ENCODE data around the gene PLXNA4.

The PLXNA4 gene

DNA sequence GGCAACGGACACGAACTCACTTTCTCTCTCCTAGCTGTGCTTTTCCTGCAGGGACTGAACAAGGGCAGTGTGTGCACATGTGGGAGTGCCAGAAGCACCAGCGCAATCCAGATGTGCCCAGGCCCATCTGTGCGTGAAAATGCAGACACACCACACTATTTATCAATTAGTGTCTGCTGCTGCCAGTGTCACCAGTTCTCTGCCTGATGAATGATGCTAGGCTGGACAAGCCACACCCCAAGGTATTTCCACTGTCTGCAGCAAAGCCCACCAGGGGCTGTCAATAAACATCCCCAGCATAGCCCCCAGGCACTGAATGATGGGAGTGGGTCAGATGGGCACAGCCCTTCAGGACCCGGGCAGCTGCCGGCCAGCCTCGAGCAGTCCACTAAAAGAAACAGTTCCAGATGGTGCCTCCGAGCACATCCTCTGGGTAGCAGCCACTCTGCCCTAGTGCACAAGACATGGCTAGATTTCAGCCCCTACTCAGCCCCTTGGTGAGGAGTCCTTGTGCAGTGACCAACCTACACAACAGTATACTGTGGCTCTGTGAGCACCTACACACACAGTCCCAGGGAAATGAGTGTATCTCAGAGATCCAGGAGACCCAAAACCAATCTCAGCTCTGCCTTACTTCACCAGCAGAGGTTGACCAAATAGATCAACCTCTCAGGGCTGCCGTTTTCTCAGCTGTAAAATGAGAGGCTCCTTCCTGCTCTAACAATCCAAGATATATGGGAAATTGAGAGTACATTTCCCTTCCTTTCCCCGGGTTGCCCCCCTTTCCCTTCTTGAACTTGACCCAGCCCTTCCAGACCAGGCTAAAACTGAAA, 314.7 kb downstream of the PLXNA4 start:
- no peak for DNase-seq (ENCODE audit: low read depth)

DNA sequence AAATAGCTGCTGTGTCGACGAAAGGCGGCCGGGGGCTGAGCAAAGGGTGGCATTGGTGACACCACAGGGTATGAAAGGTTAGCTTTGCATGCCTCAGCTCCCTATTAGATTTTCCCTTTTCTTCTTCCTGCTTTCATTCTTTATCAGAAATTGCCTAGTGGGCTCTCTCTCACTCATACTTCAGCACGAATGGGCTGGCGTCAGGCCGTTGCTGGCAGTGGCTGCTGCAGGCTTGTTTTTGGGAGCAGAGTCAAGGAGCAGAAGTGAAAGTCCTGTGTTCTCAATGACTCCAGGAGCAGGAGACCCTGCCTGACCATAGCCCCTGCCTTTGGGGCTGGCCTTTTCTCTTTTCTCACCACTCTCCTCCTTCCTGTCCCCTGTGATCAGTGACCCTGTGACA, 318.0 kb downstream of the PLXNA4 start:
- no peak for DNase-seq (ENCODE audit: low read depth)

DNA sequence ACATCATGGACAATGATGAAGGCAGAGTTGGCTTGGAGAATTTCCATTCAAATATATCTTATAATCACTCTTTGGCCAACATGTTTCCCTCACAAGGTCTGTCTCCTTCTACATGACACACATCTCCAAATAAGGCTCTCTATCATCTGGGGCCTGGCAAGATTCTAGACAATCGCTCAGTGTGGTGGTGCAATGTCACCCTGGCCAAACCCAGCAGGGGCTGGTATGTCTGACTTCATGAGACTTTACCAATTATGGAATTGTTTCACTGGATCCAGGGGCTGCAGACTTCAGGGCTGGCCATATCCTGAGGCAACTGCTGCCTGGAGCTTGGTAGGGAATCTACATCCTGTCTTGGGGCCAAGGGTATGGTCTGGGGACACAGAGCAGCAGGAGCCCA, 319.0 kb downstream of the PLXNA4 start:
- no peak for DNase-seq (ENCODE audit: low read depth)

DNA sequence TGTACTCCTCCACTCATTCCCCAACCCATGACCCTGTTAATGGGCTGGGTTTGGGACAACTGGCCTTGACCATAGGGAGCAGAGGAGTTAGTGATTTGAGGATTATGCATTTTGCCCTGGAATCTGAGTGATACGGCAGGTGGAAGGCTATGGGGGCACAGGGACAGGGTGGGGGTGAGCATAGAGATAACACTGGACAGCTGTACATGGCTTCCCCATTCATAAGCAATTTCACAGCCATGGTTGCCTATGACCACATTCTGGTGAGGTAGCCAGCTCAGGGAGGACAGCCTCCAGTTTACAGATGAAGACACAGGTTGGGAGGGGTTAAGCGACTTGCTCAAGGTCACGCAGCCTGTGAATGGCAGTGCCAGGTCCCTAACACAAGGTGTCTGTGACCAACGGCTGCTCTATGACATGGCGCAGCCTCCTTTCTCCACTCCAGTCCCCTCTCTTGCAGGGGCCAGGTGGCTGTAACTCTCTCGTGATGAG, 319.5 kb downstream of the PLXNA4 start:
- no peak for DNase-seq (ENCODE audit: low read depth)

DNA sequence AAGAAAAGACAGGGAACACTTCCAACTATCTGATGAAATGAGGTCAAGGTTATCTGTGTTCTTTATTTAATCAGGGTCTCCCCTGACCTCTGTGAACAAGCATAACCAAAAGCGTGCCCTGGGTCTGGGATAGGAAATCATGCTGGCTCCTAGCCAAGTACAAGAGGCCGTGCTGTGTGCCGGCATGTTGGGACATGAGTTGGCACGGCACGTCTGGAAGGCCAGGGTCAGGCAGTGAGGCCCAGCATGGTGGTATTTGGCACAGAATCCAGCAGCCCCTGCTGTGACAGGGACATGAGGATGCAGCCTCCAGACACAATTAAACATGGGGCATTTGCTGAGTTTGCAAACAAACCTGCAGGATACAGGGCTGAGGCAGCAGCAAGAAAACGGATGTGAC, 320.4 kb downstream of the PLXNA4 start:
- no peak for DNase-seq (ENCODE audit: low read depth)

DNA sequence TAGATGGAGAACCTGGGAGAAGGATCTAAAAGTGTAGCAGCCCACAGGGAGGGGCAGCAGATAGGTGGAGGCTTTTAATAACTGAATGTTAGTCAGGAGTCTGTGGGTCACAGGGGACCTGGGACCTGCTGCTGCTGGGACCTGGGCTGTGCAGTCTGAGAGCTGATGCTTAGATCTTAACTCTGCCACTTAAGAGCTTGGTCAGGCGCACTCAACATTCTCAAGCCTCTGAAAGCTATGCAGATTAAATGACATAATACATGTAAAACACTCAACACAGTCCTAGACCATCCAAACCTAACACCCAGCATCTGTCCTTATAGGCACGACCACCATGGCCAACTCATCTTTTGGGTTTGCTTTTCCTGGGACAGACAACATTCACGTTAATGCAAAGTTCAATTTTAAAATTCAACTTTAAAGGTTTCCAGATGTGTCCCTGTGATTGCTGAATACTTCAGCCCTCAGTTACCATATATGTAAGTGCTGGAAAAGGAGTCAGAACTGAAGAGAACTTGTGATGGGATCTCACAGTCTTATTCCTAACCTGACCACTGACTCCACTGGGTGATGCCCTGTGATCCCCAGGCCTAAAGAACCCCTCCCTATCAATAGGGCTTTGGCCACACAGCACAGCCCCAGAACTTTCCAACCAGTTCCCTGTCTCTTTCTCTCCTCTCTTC, 321.0 kb downstream of the PLXNA4 start:
- DNase-seq (ENCODE audit: low read depth), result no peak

DNA sequence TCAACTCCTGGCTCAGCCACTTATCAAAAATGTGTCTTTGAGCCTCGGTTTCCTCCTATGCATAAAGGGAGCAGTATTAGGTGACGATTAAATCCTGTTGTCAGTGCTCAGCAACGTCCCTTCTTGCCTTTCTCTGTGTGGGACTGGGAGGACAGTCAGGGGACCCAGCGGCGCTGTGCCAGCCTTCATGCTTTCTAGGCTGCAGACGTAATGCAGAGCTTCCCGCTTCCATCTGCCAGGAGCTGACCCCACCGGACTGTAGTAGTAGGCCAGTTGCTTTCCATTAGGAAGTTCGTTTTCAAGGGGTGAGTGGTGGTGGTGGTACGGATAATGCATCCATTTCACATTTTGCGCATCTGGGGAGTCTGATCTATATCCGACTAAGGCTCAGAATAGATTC, 321.8 kb downstream of the PLXNA4 start:
- DNase-seq (ENCODE audit: low read depth), result no peak

DNA sequence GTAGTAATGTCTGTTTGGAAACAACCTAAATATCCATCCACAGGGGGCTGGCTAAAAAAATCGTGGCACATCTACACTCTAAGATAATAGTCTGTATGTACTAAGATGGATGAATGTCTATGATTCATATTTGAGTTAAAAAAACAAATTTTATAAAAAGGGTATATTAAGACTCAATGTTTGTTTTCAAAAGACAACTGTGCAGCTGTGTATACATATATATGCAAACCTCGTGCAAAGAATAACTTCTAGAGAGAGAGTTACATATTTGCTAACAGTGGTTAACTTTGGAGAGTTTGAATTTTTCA, 323.5 kb downstream of the PLXNA4 start:
- no peak for DNase-seq (ENCODE audit: low read depth)

DNA sequence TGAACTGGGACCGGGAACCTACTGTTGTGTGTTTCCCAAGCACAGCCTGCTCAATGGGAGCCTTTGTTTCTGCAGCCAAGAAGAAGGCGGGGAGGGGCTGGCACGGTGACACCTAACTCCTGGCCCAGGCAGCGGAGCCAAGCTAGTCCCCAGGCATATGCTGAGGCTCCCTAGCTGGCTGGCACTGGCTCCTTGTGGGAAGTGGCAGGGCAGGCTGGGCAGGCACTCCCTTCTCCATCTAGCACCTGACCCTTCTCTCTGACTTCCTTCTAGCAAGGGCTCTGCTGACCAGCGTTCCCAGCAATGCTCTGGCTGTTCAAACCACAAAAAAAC, 325.0 kb downstream of the PLXNA4 start:
- no peak for DNase-seq (ENCODE audit: low read depth)

DNA sequence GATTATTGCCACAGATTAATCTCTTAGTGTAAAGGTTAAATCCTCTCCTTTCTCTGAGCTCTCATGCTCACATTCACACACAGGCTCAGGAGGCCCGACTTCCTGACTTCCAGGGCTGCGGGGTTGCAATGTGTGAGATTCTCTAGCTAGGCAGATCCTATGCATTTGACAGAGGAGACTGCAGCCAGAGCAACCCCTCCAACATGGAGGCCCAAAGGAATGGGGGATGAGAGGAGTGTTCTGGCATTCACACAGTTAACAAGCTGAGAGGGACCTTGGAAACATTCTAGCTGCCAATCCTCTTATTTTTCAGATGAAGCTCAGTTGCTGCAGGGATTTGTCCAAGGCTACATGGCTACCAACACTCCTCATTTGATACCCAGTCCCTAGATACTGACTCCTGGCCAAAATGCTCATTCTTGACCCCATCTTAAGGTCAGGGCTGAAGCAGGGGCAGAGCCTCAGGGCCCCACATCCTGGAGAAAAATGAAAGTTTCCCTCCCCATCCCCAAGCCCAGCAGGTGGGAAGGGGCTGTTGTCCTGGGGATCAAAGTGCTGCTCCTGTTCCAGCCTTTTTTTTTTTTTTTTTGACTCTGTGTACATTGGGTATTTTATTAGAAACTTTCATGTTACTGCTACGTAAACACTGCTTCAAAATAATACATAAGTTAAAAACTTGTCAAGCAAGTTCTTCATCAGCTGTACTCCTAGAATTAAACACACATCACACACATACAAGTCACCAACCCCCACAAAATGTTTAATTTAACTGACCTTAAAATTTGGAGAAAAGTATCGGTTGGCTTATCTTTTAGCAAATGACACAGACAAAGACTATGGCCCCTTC, 325.6 kb downstream of the PLXNA4 start:
- DNase-seq (ENCODE audit: low read depth), result no peak

DNA sequence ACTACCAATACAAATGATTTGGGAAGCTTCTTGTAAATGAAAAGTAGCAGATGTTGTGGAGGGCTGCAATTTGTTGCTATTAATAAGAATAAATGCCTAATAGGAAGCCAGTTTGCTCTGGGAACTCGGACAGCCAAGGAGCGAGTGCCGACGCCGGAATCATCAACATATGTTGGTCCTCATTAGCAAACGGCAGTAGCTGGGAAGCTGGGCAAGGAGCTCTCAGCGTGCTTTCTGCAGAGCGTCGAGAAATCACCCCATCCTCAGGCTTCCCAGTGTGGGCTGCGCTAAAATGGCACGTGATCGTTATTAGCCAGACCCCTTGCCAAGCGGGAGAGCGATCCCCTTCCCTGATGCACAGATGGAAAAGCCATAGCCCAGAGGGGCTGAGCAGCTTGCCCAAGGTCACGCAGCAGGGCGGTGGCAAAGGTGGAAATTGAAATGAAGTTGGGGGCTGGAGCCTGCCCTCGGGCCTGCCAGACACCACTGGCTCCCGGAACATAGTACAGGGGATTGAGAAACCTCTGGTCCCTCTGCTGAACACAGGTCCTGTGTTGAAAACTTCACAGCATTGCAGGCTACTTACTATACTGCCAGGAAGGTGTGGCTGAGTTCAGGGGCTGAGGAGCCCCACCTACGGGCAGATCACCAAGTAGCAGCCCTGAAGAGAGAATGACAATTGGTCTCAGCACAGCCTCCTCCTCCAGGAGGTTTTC, 326.9 kb downstream of the PLXNA4 start:
- no peak for DNase-seq (ENCODE audit: low read depth)

DNA sequence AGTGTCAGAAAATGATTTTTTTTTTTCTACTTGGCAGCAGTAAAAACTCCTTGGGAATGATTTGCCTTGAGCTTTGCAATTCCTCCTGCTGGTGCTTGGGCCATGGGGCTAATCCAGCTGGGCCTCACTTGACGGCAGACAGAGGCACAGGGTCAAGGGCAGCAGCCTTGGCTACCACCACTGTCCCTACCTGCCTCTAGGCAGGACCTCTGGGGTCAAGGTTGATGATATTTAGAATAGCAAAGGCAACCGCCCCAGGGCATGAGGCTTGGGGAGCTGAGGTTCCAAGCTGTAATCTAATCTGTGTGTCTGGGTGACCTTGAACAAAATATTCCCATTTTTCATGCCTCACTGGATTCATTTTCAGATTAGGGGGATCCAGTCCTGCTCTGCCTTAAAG, 327.4 kb downstream of the PLXNA4 start:
- DNase-seq (ENCODE audit: low read depth), result no peak

DNA sequence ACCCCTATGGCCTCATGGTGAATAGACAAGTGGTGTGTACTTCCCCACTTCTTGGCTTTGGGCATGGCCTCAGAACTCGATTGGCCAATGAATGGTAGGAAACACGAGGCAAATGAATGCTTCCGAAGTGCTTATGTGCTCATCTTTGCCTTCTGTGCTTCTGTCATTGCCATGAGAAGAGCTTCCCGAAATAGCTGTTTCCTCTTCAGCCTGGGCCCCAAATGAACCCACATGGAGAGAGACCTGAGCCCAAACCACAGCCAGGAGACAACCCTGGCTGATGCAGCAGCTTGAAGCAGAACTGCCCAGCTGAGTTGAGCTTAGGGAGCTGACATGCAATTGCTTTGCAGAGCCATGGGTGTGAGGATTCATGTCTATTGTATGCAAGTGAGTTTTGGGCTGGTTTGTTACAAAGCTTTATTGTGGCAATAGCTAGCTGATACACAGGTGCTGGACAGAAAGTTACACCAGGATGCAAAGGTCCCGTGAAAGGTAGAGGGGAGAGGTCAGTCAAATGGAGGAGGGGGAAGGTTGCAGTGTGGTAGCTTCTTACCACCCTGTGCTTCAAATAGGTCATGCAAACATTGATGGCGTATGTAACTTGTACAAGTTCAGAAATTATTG, 328.2 kb downstream of the PLXNA4 start:
- no peak for DNase-seq (ENCODE audit: low read depth)

DNA sequence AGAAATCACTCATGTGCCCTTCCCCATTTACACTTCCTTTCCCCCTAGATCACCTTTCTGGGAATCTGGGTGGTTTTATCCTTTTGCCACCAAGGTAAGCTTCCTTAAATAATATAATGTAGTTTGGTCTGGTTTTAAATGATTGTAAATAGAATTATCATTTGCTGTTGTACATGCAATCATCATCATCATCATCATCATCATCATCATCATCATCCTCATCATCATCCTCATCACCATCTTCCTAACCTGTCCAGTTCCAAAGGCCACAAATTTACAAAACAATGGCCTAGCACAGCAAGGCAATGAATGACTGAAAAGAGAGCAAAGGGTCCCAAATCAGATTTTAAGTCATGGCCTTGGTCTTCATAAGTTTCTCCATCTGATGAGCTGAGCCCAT, 329.7 kb downstream of the PLXNA4 start:
- DNase-seq (ENCODE audit: low read depth), result no peak

DNA sequence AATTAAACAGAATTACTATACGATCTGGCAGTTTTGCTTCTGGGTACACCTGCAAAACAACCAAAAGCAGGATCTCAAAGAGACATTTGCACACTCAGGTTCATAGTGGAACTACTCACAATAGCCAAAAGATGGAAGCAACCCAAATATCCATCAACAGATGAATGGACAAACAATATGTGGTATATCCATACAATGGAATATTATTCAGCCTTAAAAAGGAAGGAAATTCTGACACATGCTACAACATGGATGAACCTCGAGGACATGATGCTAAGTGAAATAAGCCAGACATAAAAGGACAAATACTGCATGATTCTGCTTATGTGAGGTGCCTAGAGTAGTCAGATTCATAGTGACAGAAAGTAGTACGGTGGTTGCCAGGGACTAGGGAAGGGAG, 330.7 kb downstream of the PLXNA4 start:
- DNase-seq (ENCODE audit: low read depth), result no peak

DNA sequence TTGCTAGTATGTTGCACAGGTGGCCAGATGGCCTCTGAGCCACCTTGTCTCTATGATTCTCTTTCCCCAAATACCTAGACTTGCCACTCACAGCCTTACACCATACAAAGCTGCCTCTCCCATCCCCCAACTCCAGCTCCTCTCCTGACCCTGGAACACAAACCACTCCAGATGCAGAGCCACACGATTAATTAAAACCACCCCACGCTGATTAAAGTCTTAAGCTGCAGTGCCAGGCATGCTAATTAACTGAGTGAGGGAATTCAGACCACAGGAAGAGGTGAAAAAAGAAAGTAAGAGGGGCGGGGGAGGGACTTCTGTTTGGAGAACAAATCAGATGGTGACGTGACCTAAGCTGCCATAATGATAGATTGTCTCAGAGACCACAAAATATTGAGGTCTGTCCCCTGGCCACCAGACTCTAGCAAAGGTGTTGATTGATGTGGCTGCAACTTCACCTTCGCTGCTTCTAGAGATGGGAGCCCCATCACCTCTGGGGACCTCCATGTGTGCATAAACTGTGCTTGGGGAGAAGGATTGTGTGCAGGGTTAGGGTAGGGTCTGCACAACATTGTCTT, 331.3 kb downstream of the PLXNA4 start:
- DNase-seq (ENCODE audit: low read depth), result no peak

DNA sequence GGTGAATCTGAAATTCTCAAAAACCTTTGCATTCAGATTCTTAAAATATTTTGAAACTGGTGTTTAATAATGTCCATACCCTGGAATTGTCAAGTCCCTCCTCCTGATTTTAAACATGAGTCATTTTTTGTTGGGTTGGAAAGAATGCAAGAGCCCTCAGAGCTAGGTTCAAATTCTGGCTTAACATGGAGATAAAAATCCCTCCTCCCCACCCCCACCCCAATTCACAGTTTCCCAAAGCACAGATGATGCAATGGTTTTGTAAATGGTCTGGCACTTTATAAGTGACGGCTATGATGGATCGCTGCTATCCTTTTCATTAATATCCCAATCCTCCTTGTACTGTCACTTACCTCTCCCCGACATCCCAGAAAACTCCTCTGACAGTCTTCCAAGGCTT, 332.8 kb downstream of the PLXNA4 start:
- no peak for DNase-seq (ENCODE audit: low read depth)

DNA sequence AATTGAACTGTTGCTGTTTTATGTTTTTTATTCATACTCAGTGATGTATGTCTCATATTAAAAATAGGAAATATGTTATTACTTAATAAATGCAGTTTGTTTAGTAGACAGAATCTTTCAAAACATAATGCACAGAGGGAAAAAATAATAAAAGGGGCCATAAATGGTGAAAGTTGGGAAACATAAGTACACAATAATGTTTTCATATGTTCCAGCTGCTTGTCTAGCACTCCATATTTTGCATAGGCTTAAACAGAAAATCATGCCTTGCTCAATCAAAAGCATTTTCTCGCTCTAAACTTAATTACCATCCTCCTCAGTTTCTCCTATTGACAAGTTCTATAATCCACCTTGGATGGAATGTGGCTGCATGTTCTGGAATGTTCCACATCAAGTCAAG, 333.2 kb downstream of the PLXNA4 start:
- no peak for DNase-seq (ENCODE audit: low read depth)

DNA sequence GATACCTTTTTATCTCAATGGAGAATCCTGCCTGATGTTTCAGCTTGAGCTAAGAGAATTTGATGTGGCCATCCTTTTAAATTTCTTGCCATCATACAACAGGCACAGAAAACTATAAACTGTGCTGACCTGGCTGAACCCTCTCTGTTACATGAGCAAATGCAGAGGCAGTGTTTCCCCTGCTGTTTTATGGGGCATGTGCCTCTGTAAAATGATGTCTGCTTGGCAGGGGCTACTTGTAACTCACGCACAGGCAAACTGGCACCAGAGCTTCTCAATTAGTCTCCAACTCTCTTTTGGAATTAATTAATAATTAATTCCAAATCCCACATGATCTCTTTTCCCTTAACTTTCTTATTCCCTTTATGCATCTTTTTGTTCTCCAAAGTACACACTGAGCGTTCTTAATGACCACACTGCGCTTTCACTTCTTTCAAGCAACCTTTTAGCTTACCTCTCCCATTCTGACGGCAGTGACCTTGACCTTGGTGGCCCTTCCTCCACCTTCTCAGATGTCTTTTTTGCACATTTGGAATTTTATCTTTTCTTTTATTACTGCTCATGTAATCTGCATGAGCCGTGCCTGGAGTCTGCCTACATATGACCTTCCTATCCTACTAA, 334.0 kb downstream of the PLXNA4 start:
- DNase-seq (ENCODE audit: low read depth), result no peak

DNA sequence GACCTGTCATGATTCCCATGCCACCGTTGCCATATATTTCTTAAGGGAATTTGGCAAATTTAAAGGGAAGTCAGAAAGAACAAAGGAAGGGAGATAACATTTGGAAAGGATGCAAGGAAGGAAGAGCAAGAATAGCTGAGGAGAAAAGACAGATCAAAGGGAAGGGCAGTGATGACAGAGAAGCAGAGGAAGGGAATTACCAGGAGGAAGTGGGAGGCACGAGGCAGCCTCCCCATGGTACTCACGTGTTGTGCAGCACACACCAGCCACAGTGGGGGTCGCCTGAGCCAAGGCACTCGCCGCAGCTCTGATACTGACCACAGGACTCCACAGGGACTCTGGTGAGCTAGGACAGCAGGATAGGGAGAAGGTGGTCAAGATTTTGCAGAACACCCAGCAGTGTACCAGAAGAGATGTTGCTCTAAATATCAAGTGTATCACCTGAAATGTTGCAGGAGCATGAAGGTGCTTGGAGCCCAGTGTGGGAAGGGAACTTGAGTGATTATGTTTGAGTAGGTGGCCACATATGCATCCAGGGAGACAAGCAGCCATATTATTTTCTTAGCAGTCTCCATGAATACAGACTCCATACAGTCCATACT, 335.3 kb downstream of the PLXNA4 start:
- DNase-seq (ENCODE audit: low read depth), result no peak

DNA sequence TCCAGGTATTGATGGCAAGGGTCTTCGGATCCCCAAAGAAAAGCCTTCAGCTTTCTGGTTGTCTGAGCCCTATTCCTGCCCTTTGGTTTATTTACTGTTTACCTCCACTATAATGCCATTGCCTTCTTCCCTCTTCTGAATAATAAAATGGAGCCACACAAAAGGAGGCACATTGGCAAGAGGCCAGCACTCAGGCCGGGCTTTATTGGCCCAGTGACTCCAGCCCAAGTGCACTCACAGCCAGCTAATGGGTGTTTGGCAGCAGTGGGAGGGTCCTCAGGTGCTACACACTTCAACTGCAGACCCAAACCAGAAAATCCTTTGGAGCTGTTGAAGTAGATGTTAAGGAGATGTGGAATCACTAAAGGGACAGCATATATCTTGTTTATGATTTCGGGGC, 336.0 kb downstream of the PLXNA4 start:
- DNase-seq (ENCODE audit: low read depth), result no peak
